HG02840 (cell line): ENCODE measurements around the gene DCBLD1.

ENCODE experiments used
- ATAC-seq: cut with Tn5 transposase; IDR thresholded peaks from one replicate; pipeline ENCODE4 v1.9.1; 2021; ENCODE audit warnings: mild to moderate bottlenecking, moderate library complexity, moderate number of reproducible peaks; ENCODE audit not compliant: unreplicated experiment, low FRiP score

Gene DCBLD1

DNA sequence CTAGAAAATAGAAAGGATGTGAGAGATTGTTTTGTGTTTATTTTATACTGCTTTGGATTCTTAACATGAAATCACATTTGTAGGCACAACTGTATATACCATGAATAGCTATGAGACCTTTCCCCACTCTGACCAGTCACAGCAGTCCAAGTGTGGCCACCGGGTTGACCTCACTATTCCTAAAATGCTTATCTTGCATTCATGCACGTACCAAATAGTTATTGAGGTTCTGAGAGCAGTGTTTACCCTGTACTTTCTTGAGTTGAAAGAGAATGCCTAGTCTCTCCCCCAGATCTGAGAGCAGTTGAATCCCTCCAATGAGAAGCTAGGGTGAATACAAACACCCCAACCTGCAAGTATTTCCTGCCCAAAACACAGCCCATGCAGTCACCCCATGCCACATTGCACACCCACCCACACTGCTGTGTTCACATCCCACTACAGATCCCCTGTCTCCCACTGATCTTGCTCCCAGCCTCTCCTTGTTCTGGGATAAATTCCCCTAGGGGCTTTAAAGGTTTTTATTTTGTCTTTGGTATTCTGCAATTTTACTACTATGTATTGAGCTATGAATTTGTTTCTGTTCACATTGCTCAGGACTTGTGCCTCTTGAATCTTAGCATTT, 68.3 kb downstream of the DCBLD1 start:
- no peak for ATAC-seq

DNA sequence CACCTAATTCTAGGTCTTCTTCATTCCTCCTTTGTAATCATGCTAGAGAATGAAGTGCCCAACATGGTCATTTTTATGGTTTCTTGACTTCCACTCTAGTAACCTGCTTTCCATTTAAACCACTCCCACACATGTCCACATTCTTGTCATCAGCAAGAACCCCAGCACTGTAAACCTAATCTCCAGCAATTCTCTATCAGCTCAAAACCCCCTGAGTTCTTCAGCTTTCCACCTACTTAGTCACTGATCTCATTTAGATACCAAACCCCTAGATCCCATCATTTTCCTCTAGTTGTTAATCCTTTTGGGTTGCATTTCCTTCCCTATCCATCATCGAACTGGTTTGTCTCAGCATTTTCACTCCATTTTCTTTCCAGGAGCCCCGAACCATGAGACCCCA, 70.1 kb downstream of the DCBLD1 start:
- no peak for ATAC-seq

DNA sequence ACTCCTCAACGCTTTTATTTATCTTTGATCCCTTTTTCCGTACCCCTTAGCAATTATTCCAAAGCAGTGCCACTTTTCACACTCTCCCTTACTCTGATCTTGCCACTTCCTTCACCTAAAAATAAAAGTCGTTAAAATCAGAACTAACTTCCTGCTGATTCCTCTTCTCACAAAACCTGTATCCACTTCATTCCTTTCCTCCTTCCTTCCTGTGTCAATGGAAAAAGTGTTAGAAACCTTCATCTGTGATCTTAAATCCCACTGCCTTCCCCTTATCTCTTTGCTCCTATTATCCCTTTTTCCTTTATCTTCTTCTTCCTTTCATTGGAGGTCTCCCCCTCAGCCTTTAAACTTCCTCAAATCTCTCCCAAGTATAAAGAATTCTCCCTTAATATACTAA, 70.7 kb downstream of the DCBLD1 start:
- ATAC-seq, result no peak

DNA sequence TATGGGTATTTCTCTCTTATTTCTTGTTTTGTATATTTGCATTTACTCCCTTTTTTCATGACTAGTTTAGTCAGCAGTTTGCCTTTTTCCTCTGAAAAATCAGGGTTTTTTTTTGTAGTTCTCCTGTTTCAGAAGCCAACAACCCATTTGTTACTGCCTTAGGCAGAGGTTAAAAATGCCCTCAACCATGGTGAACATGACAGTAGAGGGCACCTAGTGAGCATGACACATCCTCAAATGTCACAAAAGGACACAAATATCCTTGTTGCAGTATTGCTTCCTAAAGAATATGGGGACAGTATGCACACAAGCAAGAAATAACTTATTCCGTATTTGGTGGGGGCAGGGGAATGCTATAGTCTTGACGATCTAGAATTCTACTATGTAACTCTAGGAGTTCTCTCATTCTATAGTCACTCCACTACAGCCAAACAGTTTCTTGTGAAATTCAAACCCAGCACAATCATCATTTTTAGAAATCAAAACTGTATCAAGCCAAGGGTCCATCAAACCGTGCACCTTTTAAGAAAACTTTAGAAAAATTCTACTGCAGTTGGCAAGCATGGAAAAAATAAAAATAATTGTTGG, 72.9 kb downstream of the DCBLD1 start:
- ATAC-seq, result no peak

DNA sequence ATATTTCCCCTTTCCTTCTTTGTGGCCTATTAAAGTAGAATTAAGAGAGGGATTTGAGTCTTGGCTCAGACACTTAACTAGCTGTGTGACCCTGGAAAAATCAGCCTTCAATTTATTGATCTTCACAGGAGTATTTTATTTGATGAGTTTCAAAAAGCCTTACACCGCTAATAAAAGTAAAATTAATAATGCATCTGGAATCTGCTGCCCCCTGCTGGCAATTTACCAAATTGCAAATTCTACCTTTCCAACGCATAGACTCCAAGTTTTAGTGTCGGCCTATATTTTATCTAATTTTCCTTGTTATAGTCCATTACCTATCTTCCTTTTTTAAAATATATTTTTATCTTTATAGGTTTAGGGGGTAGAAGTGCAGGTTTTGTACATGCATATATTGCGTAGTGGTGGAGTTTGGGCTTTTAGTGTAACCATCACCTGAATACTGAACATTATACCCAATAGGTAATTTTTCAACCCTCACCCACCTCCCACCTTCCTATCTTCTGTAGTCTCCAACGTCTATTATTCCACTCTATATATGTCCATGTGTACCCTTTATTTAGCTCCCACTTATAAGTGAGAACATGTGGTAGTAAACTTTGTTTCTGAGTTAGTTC, 73.5 kb downstream of the DCBLD1 start:
- ATAC-seq, result no peak

DNA sequence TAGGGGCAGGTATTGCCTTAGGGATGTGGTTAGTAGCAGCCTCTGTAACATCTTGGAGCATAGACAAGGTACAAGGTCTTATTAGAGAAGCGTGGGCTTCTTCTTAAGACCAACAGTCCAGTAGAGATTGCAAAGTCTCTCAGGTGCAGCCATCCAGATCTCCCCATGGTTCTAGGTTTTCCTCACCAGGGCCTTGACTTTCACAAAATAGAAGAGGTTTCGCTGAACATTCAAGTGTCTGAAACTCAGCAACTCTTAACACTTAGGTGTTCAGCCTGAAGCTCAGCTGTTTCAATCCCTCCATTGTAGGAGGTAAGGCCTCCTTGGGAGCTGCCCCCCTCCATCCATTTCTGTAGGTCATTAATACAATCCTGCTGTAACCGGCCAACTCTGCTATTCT, 75.5 kb downstream of the DCBLD1 start:
- no peak for ATAC-seq

DNA sequence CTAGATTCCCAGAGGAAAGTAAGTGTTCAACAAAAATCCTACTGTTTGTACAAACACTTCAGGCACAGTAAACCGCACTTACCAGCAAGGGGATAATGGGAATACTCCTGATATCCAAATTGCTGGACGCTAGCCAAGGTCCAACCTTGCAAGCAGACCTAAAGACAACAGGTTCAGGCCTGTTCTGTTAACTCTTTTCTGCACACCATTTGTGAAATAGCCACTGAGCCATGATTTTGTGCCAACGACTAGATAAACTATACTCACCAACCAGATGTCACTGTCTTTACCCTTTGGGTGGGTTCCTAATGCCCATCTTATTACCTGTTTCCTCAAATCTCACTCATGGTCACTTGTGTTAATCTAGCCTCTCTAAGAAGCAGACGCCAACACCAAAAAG, 76.3 kb downstream of the DCBLD1 start:
- no peak for ATAC-seq

DNA sequence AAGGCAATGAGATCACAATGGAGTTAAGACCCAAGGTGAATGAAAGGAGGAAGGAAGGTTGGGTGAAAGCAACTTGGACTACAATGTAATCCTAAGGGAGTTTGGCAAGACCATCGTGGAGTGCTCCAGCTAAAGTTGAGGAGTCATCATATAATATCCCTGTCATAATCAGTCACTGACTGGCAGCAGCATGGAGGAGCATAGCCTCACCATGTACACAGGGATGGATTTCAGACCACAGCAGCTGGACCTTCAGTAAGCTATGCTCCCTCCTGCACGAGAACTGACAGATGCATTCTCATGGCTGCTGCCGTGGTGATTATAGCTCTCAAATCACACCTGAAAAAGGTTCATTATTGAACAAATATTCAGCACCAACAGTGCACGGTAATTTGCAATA, 76.8 kb downstream of the DCBLD1 start:
- no peak for ATAC-seq

DNA sequence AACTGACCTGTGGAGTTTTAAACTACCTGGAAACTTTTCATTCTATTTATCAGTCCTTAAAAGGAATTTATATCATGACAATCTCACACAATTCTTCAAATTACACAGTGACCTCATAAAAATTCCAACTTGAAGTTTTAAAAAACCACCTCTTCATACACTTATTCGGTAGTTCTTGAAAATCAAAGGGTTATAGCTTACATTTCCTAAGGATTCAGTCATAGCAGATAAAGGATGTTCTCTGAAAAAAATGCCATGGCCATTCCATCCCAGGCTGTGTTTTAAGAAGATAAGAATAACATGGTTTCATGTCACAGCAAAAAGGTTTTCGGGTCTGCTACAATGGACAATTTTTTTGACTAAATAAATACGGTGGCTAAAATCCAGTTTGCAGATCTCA, 78.7 kb downstream of the DCBLD1 start:
- no peak for ATAC-seq

DNA sequence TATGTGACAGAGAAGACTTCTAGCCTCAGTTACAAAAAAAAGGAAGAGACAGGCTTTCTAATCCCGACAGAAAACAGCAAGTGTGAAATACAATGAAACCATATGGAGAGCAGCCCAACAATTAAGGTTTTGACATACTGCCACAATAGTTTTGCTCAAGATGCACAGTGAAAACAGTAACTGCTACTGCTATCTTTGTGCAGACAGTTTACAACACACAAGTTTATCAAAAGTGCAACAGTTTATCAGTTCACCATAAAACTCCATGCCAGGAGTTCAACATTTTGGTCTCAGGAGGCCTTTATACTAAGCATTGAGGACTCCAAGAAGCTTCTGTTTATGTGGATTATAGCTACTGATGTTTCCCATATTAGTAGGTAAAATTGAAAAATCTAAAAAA, 82.2 kb downstream of the DCBLD1 start:
- ATAC-seq, result no peak

DNA sequence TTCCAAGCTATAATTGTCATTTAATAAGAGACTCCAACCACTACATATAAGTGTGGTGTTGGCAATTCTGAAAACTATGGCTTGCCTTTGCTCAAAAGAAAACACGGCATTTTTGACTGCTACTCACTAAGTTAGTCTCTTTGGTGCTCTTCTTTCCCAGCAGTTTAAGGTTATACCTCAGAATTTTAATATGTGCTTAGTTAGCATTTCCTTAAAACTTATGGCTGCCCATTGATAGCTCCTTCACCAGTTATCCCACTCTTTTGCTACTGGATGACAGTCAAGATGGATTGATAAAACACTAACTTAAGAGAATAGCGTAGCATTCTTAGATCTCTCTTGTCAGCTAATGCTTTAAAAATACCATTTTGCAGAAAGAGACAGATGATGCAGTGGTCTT, 85.8 kb downstream of the DCBLD1 start:
- no peak for ATAC-seq

DNA sequence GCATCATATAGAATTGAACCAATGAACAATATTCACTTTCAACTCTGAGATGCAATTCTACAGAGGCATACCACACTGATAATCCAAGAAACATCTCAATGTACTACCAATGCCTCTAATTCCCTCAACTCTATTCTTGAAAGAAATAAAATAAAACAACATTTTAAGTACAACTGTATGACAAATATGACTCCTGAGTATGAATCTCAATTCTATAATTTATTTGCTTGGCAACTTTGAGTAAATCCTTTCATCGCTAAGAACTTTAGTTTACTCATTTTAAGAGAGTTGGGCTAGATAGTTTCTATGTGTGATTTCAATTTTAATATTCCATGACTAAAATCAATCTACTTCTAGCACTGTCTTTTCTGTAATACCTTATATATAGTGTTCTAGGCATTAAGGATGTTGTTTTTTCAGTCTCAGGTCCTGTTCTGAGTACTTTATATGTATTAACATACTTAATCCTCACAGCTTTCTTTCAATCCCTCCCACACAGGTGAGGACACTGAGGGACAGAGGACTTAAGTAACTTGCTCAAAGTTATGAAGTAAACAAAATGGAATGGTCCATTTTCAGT, 86.4 kb downstream of the DCBLD1 start:
- no peak for ATAC-seq

DNA sequence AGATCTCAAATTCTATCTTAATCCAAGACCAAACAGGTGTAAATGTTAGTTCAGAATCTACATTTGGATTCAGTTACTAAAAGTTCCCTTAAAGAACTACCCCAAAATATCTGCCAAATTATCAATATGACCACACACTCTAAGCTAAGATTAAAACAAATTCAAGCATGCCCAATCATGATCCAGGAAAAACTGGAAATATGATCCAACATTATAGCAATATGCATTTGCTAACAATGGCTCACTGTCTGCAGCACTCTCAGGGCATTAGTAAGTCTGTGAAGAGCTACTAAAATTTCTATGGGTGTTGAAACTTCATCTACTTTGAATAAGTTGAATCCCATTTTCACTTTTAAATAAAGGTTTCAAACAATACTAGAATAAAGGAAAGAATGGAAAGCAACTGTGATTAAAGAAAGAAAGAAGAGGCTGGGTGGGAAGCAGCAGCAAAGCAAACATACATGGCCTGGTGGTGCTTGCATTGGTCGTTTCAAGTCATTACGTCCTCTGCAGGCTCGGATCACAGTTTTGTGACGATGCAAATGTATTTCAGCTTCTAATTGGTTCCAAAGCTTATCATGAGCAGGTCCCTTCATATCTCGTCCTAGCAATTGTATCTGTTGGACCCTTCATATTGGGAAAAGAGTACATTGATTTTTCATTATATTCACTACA, 90.7 kb downstream of the DCBLD1 start:
- ATAC-seq, result no peak

DNA sequence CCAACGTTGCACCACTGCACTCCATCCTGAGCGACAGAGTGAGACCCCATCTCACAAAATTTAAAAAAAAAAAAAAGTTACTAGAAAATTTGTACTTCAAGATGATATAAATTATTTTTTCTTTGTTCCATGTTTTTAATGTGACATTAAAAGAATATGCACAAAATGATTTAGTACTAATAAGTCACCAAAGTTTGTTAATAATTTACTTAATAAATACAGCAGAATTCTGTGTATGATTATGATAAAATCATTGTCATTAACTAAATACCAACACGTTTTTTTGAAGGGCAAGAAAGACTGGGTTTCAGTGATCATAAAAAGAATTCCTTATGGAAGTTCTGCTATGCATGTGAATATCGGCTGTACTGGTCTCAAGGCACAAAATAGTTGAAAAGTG, 91.7 kb downstream of the DCBLD1 start:
- no peak for ATAC-seq

DNA sequence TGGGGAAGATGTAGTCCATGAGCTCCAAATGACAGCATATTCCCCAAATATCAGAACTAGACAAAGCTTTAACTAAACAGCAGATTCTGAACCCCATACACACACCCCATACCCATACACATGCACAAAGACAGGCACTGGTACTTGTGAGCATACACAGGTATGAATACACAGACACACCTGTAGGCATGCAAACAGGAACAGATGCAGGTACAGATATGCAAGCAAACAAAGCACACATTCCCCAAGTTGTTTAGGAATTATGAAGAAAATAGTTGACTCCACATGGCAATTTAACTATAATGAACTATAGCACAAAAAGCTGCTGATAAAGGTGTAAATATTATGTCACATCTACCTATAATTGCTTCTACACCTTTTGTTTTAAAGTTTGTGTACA, 103.2 kb downstream of the DCBLD1 start:
- no peak for ATAC-seq

DNA sequence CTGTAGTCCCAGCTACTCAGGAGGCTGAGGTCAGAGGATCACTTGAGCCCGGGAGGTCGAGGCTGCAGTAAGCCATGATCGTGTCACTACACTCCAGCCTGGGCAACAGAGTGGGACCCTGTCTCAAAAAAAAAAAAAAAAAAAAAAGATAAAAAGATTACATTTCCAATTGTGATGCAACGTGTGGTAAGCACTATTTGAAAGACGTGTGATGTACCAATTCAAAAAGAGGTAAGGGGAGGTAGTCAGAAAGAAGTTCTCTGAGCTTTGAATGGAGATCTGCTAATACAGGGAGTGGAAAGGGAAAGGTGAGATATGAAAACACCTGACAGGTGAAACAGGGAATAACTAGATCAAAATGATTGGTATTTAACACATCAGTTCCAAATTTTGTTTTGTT, 108.0 kb downstream of the DCBLD1 start:
- ATAC-seq, result no peak

DNA sequence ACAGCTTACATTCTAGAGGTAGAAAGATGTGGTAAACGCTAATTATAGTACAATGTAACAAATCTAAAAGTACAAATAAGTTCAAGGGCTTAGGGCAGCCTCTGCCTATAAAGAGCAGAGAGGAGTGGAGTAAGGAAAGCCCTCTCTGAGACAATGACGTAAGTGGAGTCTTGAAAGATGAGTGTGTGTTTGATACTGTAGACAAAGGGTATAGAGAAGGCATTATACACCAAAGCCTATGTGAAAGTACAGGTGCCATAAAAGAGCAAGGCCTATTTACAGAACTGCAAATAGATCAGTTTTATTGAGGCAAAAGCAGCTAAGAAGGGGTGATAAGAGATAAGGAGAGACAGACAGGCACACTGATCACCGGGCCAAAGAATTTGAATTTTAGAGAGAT, 108.9 kb downstream of the DCBLD1 start:
- no peak for ATAC-seq

DNA sequence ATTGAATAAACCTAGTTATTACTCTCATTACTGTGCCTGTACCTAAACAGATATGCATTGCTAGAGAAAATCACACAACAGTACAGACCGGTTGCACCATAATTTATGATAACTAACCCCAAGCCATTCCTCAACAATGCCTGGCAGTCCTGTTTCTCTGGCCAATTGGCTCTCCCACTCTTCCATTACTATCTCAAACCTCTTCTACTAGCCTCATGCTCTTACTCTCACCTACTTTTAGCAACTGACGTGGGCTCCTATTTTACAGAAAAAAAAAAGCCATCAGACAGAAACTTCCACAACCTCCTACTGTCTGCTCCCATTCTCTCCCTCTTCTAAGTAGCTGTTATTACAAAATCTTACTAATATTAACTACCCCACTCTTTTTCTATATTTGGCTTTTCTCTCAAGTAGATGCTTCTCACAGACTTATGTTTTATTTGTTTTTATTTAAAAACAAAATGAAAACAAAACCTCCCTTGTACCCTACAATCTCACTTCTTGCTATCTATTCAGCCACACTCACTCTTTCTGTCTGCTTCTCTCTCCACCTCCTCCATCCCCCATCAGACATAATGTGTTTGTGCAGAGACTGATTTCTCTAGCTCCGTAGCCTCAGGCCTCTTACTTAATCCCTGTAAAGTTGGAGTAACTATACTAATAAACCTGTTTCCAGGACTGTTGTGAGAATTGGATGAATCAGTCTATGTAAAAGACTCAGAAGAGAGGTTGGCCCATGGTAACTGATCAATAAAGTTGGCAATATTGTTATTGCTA, 110.7 kb downstream of the DCBLD1 start:
- no peak for ATAC-seq

DNA sequence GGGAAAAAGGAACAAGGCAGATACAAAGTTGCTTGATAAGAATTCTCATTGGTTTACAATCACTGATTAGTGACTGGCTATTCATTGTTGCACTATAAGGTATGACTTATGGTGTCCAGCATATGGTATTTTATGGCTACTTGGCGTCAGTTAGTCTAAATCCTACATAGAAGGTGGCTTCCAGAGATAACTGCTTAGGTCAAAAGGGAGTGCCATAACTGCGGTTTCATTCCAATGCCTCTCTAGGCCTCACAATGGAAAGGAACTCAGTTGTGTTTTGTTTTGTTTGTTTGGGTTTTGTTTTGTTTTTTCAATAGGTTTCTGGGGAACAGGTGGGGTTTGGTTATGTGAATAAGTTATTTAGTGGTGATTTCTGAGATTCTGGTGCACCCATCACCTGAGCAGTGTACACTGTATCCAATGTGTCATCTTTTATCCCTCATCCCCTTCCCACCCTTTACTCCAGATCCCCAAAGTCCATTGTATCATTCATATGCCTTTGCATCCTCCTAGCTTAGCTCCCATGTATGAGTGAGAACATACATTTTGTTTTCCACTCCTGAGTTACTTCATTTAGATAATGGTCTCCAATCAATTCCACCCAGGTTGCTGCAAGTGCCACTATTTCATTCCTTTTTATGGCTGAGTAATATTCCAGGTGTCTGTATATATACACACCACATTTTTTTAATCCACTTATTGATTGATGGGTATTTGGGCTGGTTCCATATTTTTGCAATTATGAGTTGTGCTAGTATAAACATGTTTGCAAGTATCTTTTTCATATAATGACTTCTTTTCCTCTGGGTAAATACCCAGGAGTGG, 112.8 kb downstream of the DCBLD1 start:
- ATAC-seq, result no peak

DNA sequence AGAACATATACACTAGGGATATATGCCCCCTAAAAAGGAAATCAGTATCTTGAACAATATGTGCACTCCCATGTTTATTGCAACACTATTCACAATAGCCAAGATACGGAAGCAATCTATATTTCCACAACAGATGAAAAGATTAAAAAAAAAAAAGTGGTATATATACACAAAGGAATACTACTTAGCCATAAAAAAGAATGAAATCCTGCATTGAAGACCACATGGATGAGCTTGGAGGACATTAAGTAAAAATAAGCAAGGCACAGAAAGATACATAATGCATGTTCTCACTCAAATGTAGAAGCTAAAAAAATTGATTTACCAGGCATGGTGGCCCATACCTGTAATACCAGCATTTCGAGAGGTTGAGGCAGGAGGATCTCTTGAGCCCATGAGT, 115.3 kb downstream of the DCBLD1 start:
- no peak for ATAC-seq
